Panc1 (cell line): ENCODE measurements around the gene PARD3. TPM values are rescaled to one million over a fixed set of nuclear protein-coding genes. Genes with fewer than 3 reads are reported as not detected.

Source experiments
- ATAC-seq: fragments of 200-7000 bp; cut with Tn5 transposase; 2 replicates; pipeline ENCODE4 v1.9.1; 2020; ENCODE audit warnings: mild to moderate bottlenecking, moderate library complexity
- BruUV-seq: library from RNA; stranded (reverse); fragments of 400-500 nt; replicated peaks from 2 replicates; lab custom pipeline; 2021; lab: Mats Ljungman, UMichigan
- CTCF ChIA-PET: fragments of 300-600 bp; sonication (Branson Sonifier 250); formaldehyde crosslinking; loops from one replicate; lab custom pipeline; 2022; ENCODE audit warnings: antibody characterized with exemption; lab: Charles Lee
- POLR2A ChIA-PET: fragments of 300-600 bp; sonication (Branson Sonifier 250); formaldehyde crosslinking; loops from one replicate; lab custom pipeline; 2022; ENCODE audit warnings: antibody characterized with exemption; lab: Charles Lee
- DNase-seq: peaks from one replicate; pipeline ENCODE4 v3.0.0-alpha.2; 2010; ENCODE audit warnings: low read depth, low spot score
- H3K27ac ChIP-seq: 2 replicates; pipeline ENCODE4 v1.5.1; 2011; ENCODE audit warnings: mild to moderate bottlenecking, low read length, inconsistent platforms
- H3K27me3 ChIP-seq: fragments of 200-500 bp; sonication (Bioruptor generic); 2 replicates; pipeline ENCODE4 v1.6.0; 2014; ENCODE audit warnings: low read length, inconsistent platforms; ENCODE audit not compliant: control insufficient read depth, insufficient read depth
- H3K36me3 ChIP-seq: fragments of 200-500 bp; sonication (Bioruptor generic); 2 replicates; pipeline ENCODE4 v1.5.1; 2014; ENCODE audit warnings: inconsistent platforms, mild to moderate bottlenecking, low read length, moderate library complexity; ENCODE audit not compliant: control insufficient read depth, insufficient read depth
- H3K4me1 ChIP-seq: 2 replicates; pipeline ENCODE4 v1.5.1; 2011; ENCODE audit warnings: inconsistent platforms, mild to moderate bottlenecking, low read length, moderate library complexity; ENCODE audit not compliant: control insufficient read depth, insufficient read depth
- H3K4me3 ChIP-seq, 2 experiments: 2 replicates each; pipeline ENCODE4 v1.5.1; 2011 to 2012; ENCODE audit warnings: low read depth in 2 of 2, low read length in 2 of 2, mild to moderate bottlenecking in 2 of 2, inconsistent platforms in 1 of 2, moderate library complexity in 1 of 2
- H3K9me3 ChIP-seq: fragments of 200-500 bp; sonication (Bioruptor generic); 2 replicates; pipeline ENCODE4 v1.5.1; 2014; ENCODE audit warnings: low read depth, mild to moderate bottlenecking, inconsistent platforms, low read length, moderate library complexity; ENCODE audit not compliant: control insufficient read depth, insufficient read depth
- CTCF ChIP-seq: fragments of 450-650 bp; IDR thresholded peaks from 2 replicates; pipeline ENCODE4 v1.5.1; 2017; ENCODE audit warnings: mild to moderate bottlenecking
- POLR2AphosphoS5 ChIP-seq: IDR thresholded peaks from 2 replicates; pipeline ENCODE4 v1.6.1; 2012; ENCODE audit warnings: mild to moderate bottlenecking, low read depth, low read length, moderate library complexity
- SIN3A ChIP-seq: IDR thresholded peaks from 2 replicates; pipeline ENCODE4 v1.6.1; 2012; ENCODE audit warnings: low read depth, mild to moderate bottlenecking, low read length, moderate library complexity, borderline replicate concordance; ENCODE audit not compliant: insufficient read depth
- TCF7L2 ChIP-seq: IDR thresholded peaks from 2 replicates; pipeline ENCODE4 v1.6.1; 2011; ENCODE audit warnings: mild to moderate bottlenecking, low read depth, low read length, inconsistent platforms
- in situ Hi-C: cut with HindIII; loops from 2 replicates; pipeline ENCODE4 v1.10.0; 2016; ENCODE audit warnings: low sequenced_read_pairs, low pct_unique_long_range_greater_than_20kb
- intact Hi-C: fragments of 100-400 bp; cut with micrococcal nuclease; formaldehyde crosslinking; loops from one replicate; pipeline ENCODE4 v1.10.0; 2022; ENCODE audit not compliant: unreplicated experiment
- total RNA-seq: library from RNA; stranded (reverse); gene quantifications from one replicate; pipeline ENCODE4 v1.2.1, GENCODE V29; 2021; ENCODE audit not compliant: unreplicated experiment
- TF ChIP-seq, protein P1 (sequence below), 2 experiments: IDR thresholded peaks; 2 replicates each; pipeline ENCODE4 v1.6.1; 2011 to 2012; ENCODE audit warnings: low read depth in 2 of 2, control low read depth in 1 of 2, low read length in 1 of 2, mild to moderate bottlenecking in 1 of 2, moderate library complexity in 1 of 2; ENCODE audit not compliant: insufficient read depth in 1 of 2

Gene PARD3
- total RNA-seq, 1 experiment from 2014 or later = 29.8 TPM

- ChIA-PET POLR2A (no interaction called here), CTCF (no interaction called here)
- ATAC-seq (no peak), DNase-seq (no peak)
- no peaks in the 10 kb centered on the region for H3K27me3 ChIP-seq
- H3K9me3 ChIP-seq = no peaks in the 10 kb centered on the region
- in situ Hi-C loops (no loop called here), intact Hi-C loops (no loop called here)
- no peaks in the 10 kb centered on the region for H3K4me1 ChIP-seq
- no peak overlapping the region for H3K27ac ChIP-seq
- H3K36me3 ChIP-seq = no peaks in the 10 kb centered on the region
- no peak overlapping the region for H3K4me3 ChIP-seq
- TF ChIP-seq CTCF (no peak), TCF7L2 (no peak), POLR2AphosphoS5 (no peak), SIN3A (no peak)
- TF ChIP-seq, protein P1, sequence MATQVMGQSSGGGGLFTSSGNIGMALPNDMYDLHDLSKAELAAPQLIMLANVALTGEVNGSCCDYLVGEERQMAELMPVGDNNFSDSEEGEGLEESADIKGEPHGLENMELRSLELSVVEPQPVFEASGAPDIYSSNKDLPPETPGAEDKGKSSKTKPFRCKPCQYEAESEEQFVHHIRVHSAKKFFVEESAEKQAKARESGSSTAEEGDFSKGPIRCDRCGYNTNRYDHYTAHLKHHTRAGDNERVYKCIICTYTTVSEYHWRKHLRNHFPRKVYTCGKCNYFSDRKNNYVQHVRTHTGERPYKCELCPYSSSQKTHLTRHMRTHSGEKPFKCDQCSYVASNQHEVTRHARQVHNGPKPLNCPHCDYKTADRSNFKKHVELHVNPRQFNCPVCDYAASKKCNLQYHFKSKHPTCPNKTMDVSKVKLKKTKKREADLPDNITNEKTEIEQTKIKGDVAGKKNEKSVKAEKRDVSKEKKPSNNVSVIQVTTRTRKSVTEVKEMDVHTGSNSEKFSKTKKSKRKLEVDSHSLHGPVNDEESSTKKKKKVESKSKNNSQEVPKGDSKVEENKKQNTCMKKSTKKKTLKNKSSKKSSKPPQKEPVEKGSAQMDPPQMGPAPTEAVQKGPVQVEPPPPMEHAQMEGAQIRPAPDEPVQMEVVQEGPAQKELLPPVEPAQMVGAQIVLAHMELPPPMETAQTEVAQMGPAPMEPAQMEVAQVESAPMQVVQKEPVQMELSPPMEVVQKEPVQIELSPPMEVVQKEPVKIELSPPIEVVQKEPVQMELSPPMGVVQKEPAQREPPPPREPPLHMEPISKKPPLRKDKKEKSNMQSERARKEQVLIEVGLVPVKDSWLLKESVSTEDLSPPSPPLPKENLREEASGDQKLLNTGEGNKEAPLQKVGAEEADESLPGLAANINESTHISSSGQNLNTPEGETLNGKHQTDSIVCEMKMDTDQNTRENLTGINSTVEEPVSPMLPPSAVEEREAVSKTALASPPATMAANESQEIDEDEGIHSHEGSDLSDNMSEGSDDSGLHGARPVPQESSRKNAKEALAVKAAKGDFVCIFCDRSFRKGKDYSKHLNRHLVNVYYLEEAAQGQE (IDR thresholded peaks at IDR 0.05; ENCODE audit: insufficient read depth in 1 of 2, low read depth in 2 of 2, low read length in 1 of 2) = no peak
- no TSS peak for BruUV-seq
Observed at GRCh38 chr10:34420795-34421194, 394.3 kb downstream of the PARD3 start.

GRCh38 chr10:34420273-34420672, 394.8 kb downstream of the PARD3 start:
- no peak for TF ChIP-seq SIN3A
- TF ChIP-seq, protein P1 (IDR thresholded peaks at IDR 0.05; ENCODE audit: insufficient read depth in 1 of 2, low read depth in 2 of 2, low read length in 1 of 2) = no peak
- no TSS peak for BruUV-seq
- no peaks in the 10 kb centered on the region for H3K4me1 ChIP-seq
- H3K27ac ChIP-seq = no peak overlapping the region
- no peak overlapping the region for H3K4me3 ChIP-seq
- ChIA-PET CTCF (no interaction called here), POLR2A (no interaction called here)
- intact Hi-C loops = no loop called here
- H3K27me3 ChIP-seq = no peaks in the 10 kb centered on the region
- no peaks in the 10 kb centered on the region for H3K36me3 ChIP-seq
- ATAC-seq (no peak), DNase-seq (no peak)
- in situ Hi-C loops = no loop called here
- no peaks in the 10 kb centered on the region for H3K9me3 ChIP-seq
